Activated naive CD8-positive, alpha-beta T cell treated with anti-CD3 and anti-CD28 coated beads for 36 hours (primary cell): ENCODE results near the gene BEST4. TPM values are rescaled to one million over a fixed set of nuclear protein-coding genes. Genes with fewer than 3 reads are reported as not detected.
"Not testable (repeated sequence)": the region's sequence is repeated elsewhere in the genome, so short reads cannot be mapped to it uniquely, and the experiment has no call there.

Experiments
- DNase-seq: peaks from one replicate; pipeline ENCODE4 v3.0.0; 2021
- H3K27ac Mint-ChIP-seq: one replicate; pipeline ENCODE4 v1.8.0; 2022; ENCODE audit warnings: mild to moderate bottlenecking, moderate library complexity, mixed read lengths
- H3K27me3 Mint-ChIP-seq: one replicate; pipeline ENCODE4 v1.8.0; 2022; ENCODE audit warnings: mild to moderate bottlenecking, mixed read lengths
- H3K36me3 Mint-ChIP-seq: one replicate; pipeline ENCODE4 v1.8.0; 2021; ENCODE audit warnings: mild to moderate bottlenecking, mixed read lengths
- H3K4me1 Mint-ChIP-seq: one replicate; pipeline ENCODE4 v1.8.0; 2021; ENCODE audit warnings: mixed read lengths
- H3K4me3 Mint-ChIP-seq: one replicate; pipeline ENCODE4 v1.8.0; 2022; ENCODE audit warnings: mild to moderate bottlenecking, moderate library complexity, mixed read lengths
- H3K9me3 Mint-ChIP-seq: one replicate; pipeline ENCODE4 v1.8.0; 2022; ENCODE audit warnings: mixed read lengths
- total RNA-seq, 2 experiments: library from RNA; stranded (reverse); gene quantifications; one replicate each; pipeline ENCODE4 v1.2.3, GENCODE V29; 2021

Gene BEST4
- total RNA-seq, 2 experiments from 2014 or later: 1.5 to 1.8 TPM

GRCh38 chr1:44739307-44740178 is 48.4 kb downstream of the BEST4 start, which contains the start of gene KIF2C:
KIF2C (plus strand) TSS chr1:44739837; CDS start chr1:44739933, 96 bp downstream.
- DNase-seq: peak; percentile 98
- Mint-ChIP-seq H3K4me3 (peak within 1 kb of the TSS; percentile 97), H3K36me3 (peaks cover 22% of the 10 kb centered on the region), H3K27me3 (no peaks in the 10 kb centered on the region), H3K27ac (peak within 1 kb of the TSS; percentile 92), H3K9me3 (no peaks in the 10 kb centered on the region), H3K4me1 (peaks cover 12% of the 10 kb centered on the region)

GRCh38 chr1:44738953-44739306 is 49.0 kb downstream of the BEST4 start:
- Mint-ChIP-seq H3K4me1 (peaks cover 12% of the 10 kb centered on the region), H3K27ac (peak overlapping the region; percentile 92), H3K4me3 (peak overlapping the region; percentile 97), H3K36me3 (peaks cover 19% of the 10 kb centered on the region)
- H3K9me3 Mint-ChIP-seq, H3K27me3 Mint-ChIP-seq, DNase-seq: not testable (repeated sequence)

DNA sequence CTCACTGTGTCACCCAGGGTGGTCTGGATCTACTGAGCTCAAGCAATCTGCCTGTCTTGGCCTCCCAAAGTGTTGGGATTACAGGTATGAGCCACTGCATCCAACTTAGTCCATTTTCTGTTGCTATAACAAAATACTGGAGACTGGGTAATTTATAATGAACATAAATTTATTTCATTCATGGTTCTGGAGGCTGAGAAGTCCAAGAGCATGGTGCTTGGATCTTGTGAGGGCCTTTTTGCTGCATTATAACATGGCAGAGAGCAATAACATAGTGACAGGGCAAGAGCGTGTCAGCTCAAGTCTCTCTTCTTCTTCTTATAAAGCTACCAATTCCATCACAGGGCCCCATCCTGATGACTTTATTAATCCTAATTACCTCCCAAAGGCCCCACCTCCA is 52.0 kb downstream of the BEST4 start:
- no peak for DNase-seq

GRCh38 chr1:44733784-44734183 is 54.2 kb downstream of the BEST4 start:
- Mint-ChIP-seq H3K4me3 (no peak overlapping the region), H3K36me3 (peaks cover 3% of the 10 kb centered on the region), H3K27ac (no peak overlapping the region), H3K9me3 (no peaks in the 10 kb centered on the region), H3K27me3 (peaks cover 4% of the 10 kb centered on the region), H3K4me1 (peaks cover 27% of the 10 kb centered on the region)
- DNase-seq: no peak

More for the DNA sequence above, 52.0 kb downstream of the BEST4 start:
- Mint-ChIP-seq H3K27ac (no peak overlapping the region), H3K27me3 (peaks cover under 1% of the 10 kb centered on the region), H3K4me1 (peaks cover 13% of the 10 kb centered on the region), H3K9me3 (no peaks in the 10 kb centered on the region), H3K36me3 (peaks cover 5% of the 10 kb centered on the region), H3K4me3 (no peak overlapping the region)

Other genes starting within 250 kb of the BEST4 start
- 1 to 10 TPM; 2.5 to 2.6 TPM for gene TMEM53, start 113.7 kb downstream of the BEST4 start, total RNA-seq
- gene ARMH1, start 113.5 kb downstream of the BEST4 start, total RNA-seq: 100 to 1,000 TPM; 139 to 144 TPM
- gene RNU5D-1, start 57.0 kb downstream of the BEST4 start, total RNA-seq: not detected
- gene KIF2C, start 48.3 kb downstream of the BEST4 start, total RNA-seq: 10 to 100 TPM; 65.0 to 71.0 TPM
- 1,000 to 10,000 TPM; 2,658 to 2,665 TPM for gene RPS8, start 12.6 kb downstream of the BEST4 start, total RNA-seq
- gene PLK3, start 12.2 kb upstream of the BEST4 start, total RNA-seq: 10 to 100 TPM; 53.3 to 57.1 TPM
- gene DYNLT4, start 19.2 kb upstream of the BEST4 start, total RNA-seq: 1 to 10 TPM in 1 of 2 experiments, under 1 TPM in 1; 0.70 to 1.0 TPM
- gene BTBD19, start 20.4 kb upstream of the BEST4 start, total RNA-seq: 1 to 10 TPM; 6.0 to 8.1 TPM
- 1 to 10 TPM; 1.0 to 1.4 TPM for gene PTCH2, start 55.1 kb upstream of the BEST4 start, total RNA-seq
- 10 to 100 TPM; 50.4 to 50.8 TPM for gene EIF2B3, start 198.4 kb upstream of the BEST4 start, total RNA-seq
- gene HECTD3, start 223.2 kb upstream of the BEST4 start, total RNA-seq: 10 to 100 TPM; 23.4 to 23.5 TPM
- 100 to 1,000 TPM; 158 to 164 TPM for gene UROD, start 224.1 kb upstream of the BEST4 start, total RNA-seq